Epithelial cell of esophagus (primary cell): ENCODE measurements around the gene VIPR2.
"Not testable (repeated sequence)": the region's sequence is repeated elsewhere in the genome, so short reads cannot be mapped to it uniquely, and the experiment has no call there.

Experiments
- DNase-seq: peaks from one replicate; pipeline ENCODE4 v3.0.0; 2010; ENCODE audit warnings: low read depth
- H3K4me3 ChIP-seq: 2 replicates; pipeline ENCODE4 v1.5.1; 2011; ENCODE audit warnings: mild to moderate bottlenecking, low read length, control low read depth
- CTCF ChIP-seq: IDR thresholded peaks from 2 replicates; pipeline ENCODE4 v1.5.1; 2011; ENCODE audit warnings: low read depth, mild to moderate bottlenecking, low read length, control low read depth, inconsistent platforms; ENCODE audit not compliant: insufficient read depth; ENCODE audit errors: missing control alignments

The VIPR2 gene

DNA sequence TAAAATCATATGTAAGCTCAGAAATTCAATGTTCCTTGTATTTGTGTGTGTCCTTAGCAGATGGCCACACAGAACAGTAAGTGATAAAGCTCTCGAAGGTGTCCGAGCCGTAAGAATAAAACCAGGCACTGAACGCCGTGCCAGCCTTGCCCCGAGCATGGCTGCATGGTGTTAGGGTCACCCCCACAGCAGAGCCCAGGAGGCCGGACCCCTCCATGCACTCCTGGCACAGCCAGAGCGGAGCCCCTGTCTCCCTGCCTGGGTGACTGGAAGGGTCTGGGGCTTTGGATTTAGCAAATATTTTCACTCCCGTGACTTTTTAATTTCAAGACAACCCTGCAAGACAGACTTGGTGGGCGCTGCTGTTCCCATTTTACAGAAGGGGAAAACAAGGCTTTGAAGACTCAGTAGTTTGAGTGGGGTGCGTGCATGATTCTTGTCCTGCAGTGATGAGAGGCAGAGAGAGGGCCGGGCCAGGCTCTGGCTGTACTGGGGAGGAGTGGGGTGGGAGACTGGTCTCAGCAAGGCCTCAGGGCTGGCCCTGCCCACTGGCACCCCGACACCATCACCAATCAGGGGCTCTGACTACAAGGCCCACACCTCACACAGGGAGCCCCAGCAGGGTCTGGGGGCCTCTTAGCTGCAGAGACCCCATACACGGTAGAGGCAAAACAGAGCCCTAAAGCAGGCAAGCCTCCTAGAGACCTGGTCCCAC, 39.4 kb downstream of the VIPR2 start:
- no peak for TF ChIP-seq CTCF
- no peak for DNase-seq
- no peak overlapping the region for H3K4me3 ChIP-seq

DNA sequence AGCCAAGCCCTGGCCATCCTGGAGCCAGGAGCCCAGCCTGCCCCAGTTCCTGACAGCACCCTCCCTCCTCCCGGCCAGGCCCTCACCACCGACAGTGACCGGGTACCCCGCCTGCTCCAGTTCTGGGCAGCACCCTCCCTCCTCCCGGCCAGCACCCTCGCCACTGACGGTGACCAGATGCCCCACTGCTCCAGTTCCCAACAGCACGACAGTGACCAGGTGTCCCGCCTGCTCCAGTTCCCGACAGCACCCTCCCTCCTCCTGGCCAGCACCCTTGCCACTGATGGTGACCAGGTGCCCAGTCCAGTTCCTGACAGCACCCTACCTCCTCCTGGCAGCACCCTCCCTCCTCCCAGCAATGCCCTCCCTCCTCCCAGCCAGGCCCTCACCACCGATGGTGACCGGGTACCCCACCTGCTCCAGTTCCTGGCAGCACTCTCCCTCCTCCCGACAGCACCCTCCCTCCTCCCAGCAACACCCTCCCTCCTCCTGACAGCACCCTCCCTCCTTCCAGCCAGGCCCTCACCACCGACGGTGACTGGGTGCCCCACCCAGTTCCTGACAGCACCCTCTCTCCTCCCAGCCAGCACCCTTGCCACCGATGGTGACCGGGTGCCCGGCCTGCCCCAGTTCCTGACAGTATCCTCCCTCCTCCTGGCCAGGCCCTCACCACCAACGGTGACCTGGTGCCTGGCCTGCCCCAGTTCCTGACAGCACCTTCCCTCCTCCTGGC, 40.3 kb downstream of the VIPR2 start:
- TF ChIP-seq CTCF: no peak
- no peak overlapping the region for H3K4me3 ChIP-seq
- no peak for DNase-seq

DNA sequence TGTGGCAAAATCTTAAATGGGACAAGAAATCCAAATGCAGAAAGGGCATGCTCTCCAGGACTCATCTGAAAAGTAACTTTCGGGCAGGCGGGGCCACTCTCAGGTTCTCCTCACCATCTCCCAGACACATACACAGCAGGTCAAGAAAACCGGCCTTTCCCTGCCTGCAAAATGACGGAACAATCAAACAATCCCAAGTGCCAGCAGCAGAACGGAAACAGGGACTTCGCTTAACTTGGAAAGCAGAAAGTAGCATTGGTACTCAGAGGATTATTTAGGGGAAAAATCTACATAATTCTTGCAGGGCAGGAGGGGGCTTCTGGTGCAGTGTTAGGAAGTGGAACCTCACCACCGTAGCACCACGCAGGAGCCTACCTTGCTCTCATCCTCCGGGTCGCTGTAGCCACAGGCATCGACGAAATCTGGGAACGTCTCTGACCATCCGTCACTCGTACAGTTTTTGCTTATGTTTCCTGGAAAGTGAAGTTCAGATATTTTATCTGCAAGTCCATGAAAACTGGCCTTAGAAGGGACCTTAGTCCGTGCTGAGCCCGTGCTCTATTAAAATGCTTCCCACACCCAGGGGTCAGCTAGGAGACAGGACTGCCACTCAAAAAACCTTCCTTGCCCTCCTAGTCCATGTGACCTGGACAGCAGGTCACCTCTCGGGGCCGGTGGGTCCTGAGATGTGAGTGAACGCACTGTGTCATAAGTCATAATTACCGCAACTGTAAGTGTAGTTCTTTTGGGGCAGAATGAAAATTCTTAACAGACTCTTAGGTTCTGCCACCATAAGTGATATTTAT, 41.1 kb downstream of the VIPR2 start:
- TF ChIP-seq CTCF: no peak
- no peak for DNase-seq
- no peak overlapping the region for H3K4me3 ChIP-seq

GRCh38 chr7:159102681-159103381, 41.8 kb downstream of the VIPR2 start:
- no peak overlapping the region for H3K4me3 ChIP-seq
- no peak for DNase-seq
- no peak for TF ChIP-seq CTCF

GRCh38 chr7:159101661-159102091, 43.0 kb downstream of the VIPR2 start:
- not testable (repeated sequence) for H3K4me3 ChIP-seq, DNase-seq

DNA sequence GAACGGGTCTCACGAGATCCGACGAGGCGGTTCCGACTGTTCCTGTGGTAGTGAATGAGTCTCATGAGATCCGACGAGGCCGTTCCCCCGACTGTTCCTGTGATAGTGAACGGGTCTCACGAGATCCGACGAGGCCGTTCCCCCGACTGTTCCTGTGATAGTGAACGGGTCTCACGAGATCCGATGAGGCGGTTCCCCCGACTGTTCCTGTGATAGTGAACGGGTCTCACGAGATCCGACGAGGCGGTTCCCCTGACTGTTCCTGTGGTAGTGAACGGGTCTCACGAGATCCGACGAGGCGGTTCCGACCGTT, 43.6 kb downstream of the VIPR2 start:
- DNase-seq, H3K4me3 ChIP-seq: not testable (repeated sequence)

- DNase-seq, H3K4me3 ChIP-seq: not testable (repeated sequence)
Observed at GRCh38 chr7:159100281-159101082, 44.2 kb downstream of the VIPR2 start.

- no peak for TF ChIP-seq CTCF
Observed at GRCh38 chr7:159099711-159100231, 44.9 kb downstream of the VIPR2 start.

More at GRCh38 chr7:159099711-159100231, 44.9 kb downstream of the VIPR2 start:
- no peak for DNase-seq
- no peak overlapping the region for H3K4me3 ChIP-seq
